ENCODE measurements around the gene PSMD6. TPM values are rescaled to one million over a fixed set of nuclear protein-coding genes. Genes with fewer than 3 reads are reported as not detected.
A peak's percentile ranks its signal among the peaks of the same experiment; 100 is the strongest.

The PSMD6 gene
- total and polyA plus RNA-seq, 2 donors (not counting 1 experiment from before 2014, with no cell fraction given) = 79.1 to 89.0 TPM

- Histone ChIP-seq H3K4me3 (replicated peaks in 1 of 4; ENCODE audit: control extremely low read depth in 1 of 4, insufficient read depth in 1 of 4, low read depth in 3 of 4, low read length in 4 of 4) (no peak overlapping the region), H3K79me2 (ENCODE audit: control insufficient read depth, insufficient read depth, low read length) (no peaks in the 10 kb centered on the region), H3K4me1 (ENCODE audit: control insufficient read depth, extremely low read depth, insufficient read depth, low read length) (no peaks in the 10 kb centered on the region), H2AFZ (ENCODE audit: low read length) (no peak overlapping the region), H4K20me1 (ENCODE audit: control insufficient read depth, extremely low read depth, insufficient read depth, low read length) (no peaks in the 10 kb centered on the region), H3K9ac (ENCODE audit: insufficient read depth, low read length) (no peak overlapping the region), H3K27me3 (ENCODE audit: control insufficient read depth, insufficient read depth, low read length) (no peaks in the 10 kb centered on the region), H3K27ac (ENCODE audit: insufficient read depth, low read length) (no peak overlapping the region), H3K4me2 (ENCODE audit: extremely low read depth, insufficient read depth, low read length) (no peak overlapping the region), H3K36me3 (ENCODE audit: control insufficient read depth, insufficient read depth, low read length) (no peaks in the 10 kb centered on the region), H3K9me3 (ENCODE audit: control insufficient read depth, insufficient read depth, low read depth, low read length) (no peaks in the 10 kb centered on the region)
- peak in 1 of 2 donors; percentile 44 for DNase-seq (ENCODE audit: low read depth in 2 of 2)
- no peak for TF ChIP-seq EZH2 (IDR thresholded peaks at IDR 0.05; ENCODE audit: low read length, missing control alignments)
- TF ChIP-seq CTCF (conservative IDR thresholded peaks at IDR 0.05 in 1 of 2, IDR thresholded peaks at IDR 0.05 in 1 of 2; ENCODE audit: low read depth in 1 of 2, low read length in 2 of 2) = no peak
Measured at GRCh38 chr3:64067506-64068346, 44.4 kb upstream of the PSMD6 start.

GRCh38 chr3:64064804-64065203, 41.5 kb upstream of the PSMD6 start:
- Histone ChIP-seq H3K9me3 (ENCODE audit: control insufficient read depth, insufficient read depth, low read depth, low read length) (no peaks in the 10 kb centered on the region), H3K4me2 (ENCODE audit: extremely low read depth, insufficient read depth, low read length) (no peak overlapping the region), H3K27ac (ENCODE audit: insufficient read depth, low read length) (no peak overlapping the region), H3K4me3 (replicated peaks in 1 of 4; ENCODE audit: control extremely low read depth in 1 of 4, insufficient read depth in 1 of 4, low read depth in 3 of 4, low read length in 4 of 4) (no peak overlapping the region), H4K20me1 (ENCODE audit: control insufficient read depth, extremely low read depth, insufficient read depth, low read length) (no peaks in the 10 kb centered on the region), H3K79me2 (ENCODE audit: control insufficient read depth, insufficient read depth, low read length) (no peaks in the 10 kb centered on the region), H2AFZ (ENCODE audit: low read length) (no peak overlapping the region), H3K36me3 (ENCODE audit: control insufficient read depth, insufficient read depth, low read length) (no peaks in the 10 kb centered on the region), H3K9ac (ENCODE audit: insufficient read depth, low read length) (no peak overlapping the region), H3K4me1 (ENCODE audit: control insufficient read depth, extremely low read depth, insufficient read depth, low read length) (no peaks in the 10 kb centered on the region), H3K27me3 (ENCODE audit: control insufficient read depth, insufficient read depth, low read length) (no peaks in the 10 kb centered on the region)
- DNase-seq (ENCODE audit: low read depth in 2 of 2) = no peak
- TF ChIP-seq CTCF (conservative IDR thresholded peaks at IDR 0.05 in 1 of 2, IDR thresholded peaks at IDR 0.05 in 1 of 2; ENCODE audit: low read depth in 1 of 2, low read length in 2 of 2) = no peak
- TF ChIP-seq EZH2 (IDR thresholded peaks at IDR 0.05; ENCODE audit: low read length, missing control alignments) = no peak

GRCh38 chr3:64063983-64064438, 40.7 kb upstream of the PSMD6 start:
- H3K4me2 ChIP-seq (ENCODE audit: extremely low read depth, insufficient read depth, low read length) = no peak overlapping the region
- no peaks in the 10 kb centered on the region for H3K4me1 ChIP-seq (ENCODE audit: control insufficient read depth, extremely low read depth, insufficient read depth, low read length)
- H3K27ac ChIP-seq (ENCODE audit: insufficient read depth, low read length) = no peak overlapping the region
- H4K20me1 ChIP-seq (ENCODE audit: control insufficient read depth, extremely low read depth, insufficient read depth, low read length) = no peaks in the 10 kb centered on the region
- H3K9ac ChIP-seq (ENCODE audit: insufficient read depth, low read length) = no peak overlapping the region
- no peak overlapping the region for H2AFZ ChIP-seq (ENCODE audit: low read length)
- DNase-seq (ENCODE audit: low read depth in 2 of 2) = no peak
- no peak overlapping the region for H3K4me3 ChIP-seq (replicated peaks in 1 of 4; ENCODE audit: control extremely low read depth in 1 of 4, insufficient read depth in 1 of 4, low read depth in 3 of 4, low read length in 4 of 4)
- H3K9me3 ChIP-seq (ENCODE audit: control insufficient read depth, insufficient read depth, low read depth, low read length) = no peaks in the 10 kb centered on the region
- no peak for TF ChIP-seq EZH2 (IDR thresholded peaks at IDR 0.05; ENCODE audit: low read length, missing control alignments)
- no peak for TF ChIP-seq CTCF (conservative IDR thresholded peaks at IDR 0.05 in 1 of 2, IDR thresholded peaks at IDR 0.05 in 1 of 2; ENCODE audit: low read depth in 1 of 2, low read length in 2 of 2)
- no peaks in the 10 kb centered on the region for H3K79me2 ChIP-seq (ENCODE audit: control insufficient read depth, insufficient read depth, low read length)
- no peaks in the 10 kb centered on the region for H3K36me3 ChIP-seq (ENCODE audit: control insufficient read depth, insufficient read depth, low read length)
- H3K27me3 ChIP-seq (ENCODE audit: control insufficient read depth, insufficient read depth, low read length) = no peaks in the 10 kb centered on the region
